Cortex of kidney (tissue), 1 donor: ENCODE results near the gene P4HB.

Source experiments
- DNase-seq: peaks from one replicate; lab custom pipeline; 2025; lab: John Stamatoyannopoulos, UW

P4HB gene

DNA sequence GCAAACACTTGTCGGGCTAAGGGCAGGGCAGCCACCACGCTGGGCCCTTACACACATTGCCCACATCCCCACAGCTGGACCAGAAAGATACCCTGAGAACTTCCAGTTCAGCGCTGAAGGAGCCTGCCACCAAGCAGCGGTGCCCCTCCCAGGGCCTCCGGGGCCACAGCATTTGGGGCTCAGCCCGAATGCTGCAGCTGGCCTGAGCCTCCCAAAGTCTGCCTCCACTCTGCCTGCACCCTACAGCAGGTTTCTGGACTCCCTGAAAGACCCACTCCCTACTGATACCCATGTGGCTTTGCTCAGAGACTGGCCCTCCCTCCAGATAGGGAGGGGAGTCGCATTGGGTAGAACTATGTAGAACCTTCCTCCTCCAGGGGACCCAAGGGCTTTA, 28.8 kb downstream of the P4HB start:
- no peak for DNase-seq

DNA sequence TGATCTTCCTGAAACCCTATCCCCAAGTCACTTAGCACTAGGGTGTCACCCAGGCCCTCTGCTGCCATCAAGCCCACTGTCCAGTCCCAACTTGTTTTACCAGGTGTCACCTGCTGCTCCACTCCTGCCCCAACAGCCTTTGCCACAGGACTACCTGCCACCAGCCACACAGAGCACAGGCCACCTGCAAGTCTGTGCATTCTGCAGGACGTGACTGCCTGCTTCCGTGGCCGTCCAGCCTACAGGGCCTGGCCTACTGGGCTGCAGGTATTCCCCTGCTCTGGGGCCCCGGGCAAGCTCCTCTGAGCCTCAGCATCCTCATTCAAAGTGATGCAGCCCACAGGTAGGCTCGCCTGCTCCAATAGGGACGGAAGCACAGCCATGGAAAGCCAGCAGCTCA, 30.5 kb downstream of the P4HB start:
- no peak for DNase-seq

- DNase-seq = no peak
Observed at GRCh38 chr17:81828656-81829055, 31.7 kb downstream of the P4HB start.

GRCh38 chr17:81825841-81826466, 34.4 kb downstream of the P4HB start:
- DNase-seq = no peak

GRCh38 chr17:81824595-81824994, 35.7 kb downstream of the P4HB start:
- no peak for DNase-seq

DNA sequence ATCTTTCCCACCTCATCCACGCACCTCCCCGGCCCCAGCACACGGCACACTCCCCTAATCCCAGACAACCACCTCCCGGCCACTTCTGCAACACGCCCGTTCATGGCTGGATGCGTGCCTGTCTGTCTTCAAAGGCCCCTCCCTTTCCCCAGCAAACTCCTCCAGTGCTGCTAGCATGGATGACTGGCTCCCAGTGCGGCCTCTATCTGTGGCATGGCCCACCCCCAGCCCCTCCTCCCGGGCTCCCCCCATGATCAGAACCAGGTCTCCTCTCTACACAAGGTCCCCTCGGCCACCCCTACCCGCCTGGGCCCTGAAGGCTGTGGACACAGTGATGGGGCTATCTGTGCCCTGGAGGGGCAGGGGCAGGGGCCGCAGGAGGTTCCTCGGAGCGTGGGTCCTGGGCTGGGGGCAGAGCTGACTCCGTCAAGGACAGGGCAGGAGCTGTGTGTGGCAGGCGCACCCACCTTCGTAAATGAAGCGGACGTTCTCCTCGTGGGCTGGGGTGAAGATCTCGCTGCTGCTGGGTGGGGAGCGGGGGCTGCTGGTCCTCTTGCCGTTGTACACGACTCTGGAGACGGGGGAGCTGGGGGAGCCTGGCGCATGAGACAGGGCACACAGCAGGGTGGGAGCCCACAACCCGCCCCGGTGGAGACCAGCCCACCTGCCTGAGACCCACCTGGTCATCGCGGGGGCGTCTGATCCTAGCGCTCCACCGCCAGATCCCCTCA, 36.4 kb downstream of the P4HB start:
- DNase-seq = no peak

DNA sequence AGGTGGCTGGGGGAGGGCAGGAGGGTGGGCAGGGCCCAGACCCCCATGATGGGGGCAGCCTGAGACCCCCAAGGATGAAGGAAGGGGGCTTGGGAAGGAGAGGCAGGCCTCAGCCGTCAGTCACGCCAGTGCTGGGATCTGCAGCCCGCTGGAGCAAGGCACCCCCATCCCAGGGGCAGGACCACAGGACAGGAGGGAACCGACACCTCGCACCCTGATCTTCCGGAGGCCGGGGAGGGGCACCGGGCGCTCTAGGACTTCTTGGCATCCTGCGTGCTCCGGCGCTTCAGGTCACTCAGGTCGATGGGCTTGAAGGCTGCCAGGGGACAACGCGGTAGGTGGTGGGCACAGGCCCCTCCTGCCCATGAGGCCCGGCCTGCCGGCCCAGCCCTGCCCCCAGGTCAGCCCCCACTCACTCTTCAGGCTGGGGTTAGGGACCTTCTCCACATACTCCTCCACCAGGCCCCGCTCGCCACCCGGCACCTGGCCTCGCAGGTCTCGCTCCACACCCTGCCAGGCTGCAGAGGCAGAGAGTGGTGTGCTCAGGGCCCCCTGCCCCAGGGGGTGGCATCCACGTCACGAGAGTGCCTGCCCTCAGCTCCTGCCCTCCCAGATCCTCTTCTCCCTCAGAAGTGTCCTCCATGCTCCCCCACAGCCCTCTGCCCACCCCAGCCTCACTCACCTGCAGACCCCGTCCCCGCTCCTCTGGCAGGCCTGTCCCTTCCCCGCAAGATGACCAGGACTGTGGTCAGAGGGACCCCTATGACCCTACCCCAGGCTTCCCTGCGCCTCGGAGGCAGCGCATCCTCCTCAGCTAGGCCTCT, 37.1 kb downstream of the P4HB start:
- no peak for DNase-seq

DNA sequence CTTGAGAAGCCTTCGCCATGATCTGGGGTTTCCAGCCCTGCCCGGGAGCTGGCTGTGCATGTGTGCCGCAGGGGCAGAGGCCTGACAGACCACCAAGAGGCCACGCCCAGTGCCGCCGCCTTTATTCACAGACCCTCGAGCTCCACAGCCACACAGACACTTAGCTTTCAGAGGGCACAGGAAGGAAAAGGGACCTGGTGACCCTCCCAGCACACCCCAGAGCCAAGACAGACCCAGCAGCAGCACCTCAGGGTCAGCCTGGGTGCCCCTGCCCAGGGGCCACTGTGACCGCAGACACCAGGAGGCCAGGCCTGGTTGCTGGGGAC, 38.1 kb downstream of the P4HB start:
- no peak for DNase-seq

DNA sequence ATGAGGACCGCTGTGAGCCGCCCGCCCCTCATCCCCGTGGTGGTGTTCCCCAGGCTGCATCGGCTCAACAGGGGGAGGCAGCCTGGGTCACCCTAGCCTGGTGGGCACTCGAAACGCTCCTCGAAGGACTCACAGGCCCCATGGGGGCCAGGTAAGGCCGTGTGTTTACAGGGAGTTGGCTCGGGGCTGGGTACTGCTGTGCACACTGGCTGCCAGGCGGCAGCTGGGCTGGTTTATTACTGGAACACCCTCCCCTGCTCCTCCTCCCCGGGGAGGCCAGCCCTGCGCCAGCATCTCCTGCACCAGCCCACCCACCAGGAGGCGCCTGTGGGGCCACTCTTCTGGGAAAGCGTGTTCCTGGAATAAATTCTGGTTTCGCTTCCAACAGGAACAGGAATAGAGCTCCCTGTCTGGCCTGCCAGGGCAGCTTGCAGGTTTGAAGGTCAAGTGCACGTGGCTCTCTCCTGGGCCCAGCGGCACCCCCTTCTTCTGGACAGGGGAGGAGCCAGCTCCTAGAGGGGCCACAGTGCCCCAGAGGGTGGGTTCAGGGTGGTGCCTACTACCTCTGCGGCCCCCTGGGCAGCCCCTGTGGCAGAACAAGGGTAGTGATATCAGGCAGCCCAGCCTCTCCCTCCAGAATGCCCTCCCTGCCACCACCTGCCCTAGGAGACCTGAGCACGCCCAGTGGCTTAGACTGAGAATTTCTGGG, 38.6 kb downstream of the P4HB start:
- DNase-seq = no peak

DNA sequence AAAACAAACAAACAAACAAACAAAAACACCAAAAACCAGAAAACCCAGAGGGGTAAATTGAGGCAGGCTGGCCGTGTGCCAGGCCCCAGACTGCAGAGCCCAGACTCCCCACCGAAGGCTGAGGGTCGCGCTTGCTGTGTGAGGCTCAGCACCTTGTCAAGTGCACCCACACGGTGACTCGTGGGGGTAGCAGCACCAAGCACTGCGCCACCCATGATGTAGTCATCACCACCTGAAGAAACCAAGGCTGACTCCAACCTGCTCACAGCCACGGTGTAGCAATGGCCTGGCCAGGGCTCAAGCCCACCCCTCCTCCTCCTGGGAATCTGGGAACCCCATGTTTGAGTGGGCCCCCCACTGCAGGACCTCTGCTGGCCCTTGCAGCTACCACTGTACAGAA, 39.2 kb downstream of the P4HB start:
- DNase-seq = no peak

DNA sequence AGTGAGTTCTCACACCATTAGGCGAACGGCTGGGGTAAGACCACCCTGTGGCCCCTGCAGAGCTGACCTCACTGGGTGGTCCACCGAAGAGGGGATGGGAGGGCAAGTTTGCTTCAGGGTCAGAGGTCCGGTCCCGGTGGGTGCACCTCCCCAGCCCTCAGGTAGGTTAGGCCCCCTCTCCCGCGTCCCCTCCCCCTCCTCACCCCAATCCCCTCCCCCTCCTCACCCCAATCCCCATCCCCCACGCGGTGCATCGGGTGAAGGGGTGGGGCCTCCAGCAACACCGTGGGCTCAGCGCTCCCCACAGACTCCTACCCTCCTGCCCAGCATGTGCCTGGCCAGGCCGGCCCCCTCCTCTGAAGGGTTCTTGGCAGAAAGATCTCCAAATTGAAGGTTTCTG, 40.6 kb downstream of the P4HB start:
- DNase-seq = no peak

DNA sequence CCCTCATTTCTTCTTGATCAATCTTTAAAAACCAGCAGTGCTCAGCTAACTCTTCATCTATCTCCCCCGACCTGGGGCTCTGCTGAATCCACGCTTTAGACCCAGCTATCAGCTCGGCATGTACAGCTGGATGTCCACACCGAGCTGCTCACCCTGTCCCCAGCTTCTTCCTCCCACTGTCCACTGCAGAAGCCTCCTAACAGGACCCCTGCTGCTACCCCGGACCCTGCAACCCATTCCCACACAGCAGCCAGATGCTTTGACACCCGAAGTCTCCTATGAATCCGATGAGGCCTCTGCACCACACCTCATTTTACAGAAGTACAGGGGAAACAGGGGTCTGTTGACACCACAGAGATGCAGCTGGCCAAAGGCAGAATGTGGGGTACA, 42.6 kb downstream of the P4HB start:
- DNase-seq = no peak

DNA sequence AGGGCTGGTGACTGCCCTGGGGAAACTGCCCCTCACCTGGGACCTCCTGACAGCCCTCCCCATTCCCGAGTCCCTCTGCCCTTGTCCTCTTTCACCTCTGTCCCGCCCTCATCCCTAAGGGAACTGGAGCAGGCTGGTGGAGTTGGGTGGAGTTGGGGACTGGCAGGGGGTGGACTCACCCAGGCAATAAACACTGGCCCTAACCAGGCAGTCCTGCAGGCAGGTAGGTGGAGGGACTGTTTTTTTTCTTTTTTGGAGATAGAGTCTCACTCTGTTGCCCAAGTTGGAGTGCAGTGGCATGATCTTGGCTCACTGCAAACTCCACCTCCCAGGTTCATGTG, 44.7 kb downstream of the P4HB start:
- DNase-seq = no peak

GRCh38 chr17:81814748-81815645, 45.3 kb downstream of the P4HB start:
- DNase-seq = no peak

DNA sequence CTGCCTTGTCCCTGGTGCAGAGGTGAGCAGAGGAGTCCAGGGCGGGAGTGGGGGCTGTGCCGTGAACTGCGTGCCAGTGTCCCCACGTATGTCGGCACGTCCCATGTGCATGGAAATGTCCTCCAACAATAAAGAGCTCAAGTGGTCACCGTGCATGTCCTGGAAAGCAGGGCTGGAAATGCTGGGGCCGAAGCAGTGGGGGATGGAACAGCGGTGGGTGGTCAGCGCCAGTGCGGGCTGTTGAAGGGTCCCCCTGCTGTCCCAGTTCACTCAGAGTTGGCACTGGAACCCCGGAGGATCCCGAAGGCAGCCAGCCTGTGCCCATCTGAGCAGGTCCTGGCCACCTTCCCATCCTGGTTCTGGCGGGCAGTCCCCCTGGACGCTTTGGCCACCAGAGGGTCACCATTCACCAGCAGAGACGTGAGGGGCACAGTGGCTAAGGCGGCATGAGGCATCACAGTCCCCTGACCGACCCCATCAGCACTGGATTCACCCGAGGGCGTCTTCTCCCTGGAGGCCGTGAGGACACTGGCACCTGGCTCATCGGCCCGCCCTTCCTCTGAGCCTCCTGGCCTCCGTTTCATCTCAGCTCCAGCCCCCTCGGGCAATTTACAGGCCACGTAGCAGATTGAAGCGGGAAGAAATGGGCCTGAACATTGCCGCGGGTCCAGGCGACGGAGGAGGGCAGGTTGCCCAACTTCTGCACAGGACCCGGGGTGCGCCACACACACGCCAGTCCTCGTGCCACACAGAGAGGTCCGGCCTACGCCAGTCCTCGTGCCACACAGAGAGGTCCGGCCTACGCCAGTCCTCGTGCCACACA, 46.3 kb downstream of the P4HB start:
- DNase-seq = no peak

DNA sequence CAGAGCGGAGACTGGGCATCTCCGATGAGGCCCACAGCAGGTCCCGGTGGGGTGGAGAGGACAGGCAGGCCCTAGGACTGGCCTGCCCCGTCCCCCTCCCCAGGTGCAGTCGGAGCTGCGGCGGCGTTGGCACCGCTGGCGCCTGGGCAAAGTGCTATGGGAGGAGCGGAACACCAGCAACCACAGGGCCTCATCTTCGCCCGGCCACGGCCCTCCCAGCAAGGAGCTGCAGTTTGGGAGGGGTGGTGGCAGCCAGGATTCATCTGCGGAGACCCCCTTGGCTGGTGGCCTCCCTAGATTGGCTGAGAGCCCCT, 47.0 kb downstream of the P4HB start:
- no peak for DNase-seq

DNA sequence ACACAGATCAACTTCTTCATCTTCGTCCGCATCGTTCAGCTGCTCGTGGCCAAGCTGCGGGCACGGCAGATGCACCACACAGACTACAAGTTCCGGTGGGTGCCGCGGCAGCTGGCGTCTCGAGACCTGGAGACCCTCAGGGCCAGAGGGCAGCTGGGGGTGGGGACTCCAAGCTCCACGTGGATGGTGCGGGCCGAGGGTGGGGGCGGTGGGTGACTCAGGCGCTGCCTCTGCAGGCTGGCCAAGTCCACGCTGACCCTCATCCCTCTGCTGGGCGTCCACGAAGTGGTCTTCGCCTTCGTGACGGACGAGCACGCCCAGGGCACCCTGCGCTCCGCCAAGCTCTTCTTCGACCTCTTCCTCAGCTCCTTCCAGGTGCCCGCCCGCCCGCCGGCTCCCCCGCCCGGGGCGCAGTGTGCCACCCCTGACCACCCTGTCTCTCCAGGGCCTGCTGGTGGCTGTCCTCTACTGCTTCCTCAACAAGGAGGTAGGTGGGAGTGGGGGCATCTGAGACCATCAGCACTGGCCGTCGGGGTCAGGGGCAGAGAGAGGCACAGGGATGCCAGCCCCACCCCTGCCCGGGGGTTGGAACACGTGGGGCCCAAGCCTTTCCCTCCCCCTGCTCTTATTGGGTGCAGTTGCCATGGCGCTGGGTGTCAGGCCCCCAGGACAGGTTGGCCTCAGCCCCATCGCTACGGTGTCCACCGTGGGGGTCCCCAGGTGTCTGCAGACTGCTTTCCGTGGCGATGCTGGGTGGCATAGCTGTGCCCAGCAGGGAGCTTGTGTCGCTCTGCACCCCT, 47.6 kb downstream of the P4HB start:
- DNase-seq = no peak

DNA sequence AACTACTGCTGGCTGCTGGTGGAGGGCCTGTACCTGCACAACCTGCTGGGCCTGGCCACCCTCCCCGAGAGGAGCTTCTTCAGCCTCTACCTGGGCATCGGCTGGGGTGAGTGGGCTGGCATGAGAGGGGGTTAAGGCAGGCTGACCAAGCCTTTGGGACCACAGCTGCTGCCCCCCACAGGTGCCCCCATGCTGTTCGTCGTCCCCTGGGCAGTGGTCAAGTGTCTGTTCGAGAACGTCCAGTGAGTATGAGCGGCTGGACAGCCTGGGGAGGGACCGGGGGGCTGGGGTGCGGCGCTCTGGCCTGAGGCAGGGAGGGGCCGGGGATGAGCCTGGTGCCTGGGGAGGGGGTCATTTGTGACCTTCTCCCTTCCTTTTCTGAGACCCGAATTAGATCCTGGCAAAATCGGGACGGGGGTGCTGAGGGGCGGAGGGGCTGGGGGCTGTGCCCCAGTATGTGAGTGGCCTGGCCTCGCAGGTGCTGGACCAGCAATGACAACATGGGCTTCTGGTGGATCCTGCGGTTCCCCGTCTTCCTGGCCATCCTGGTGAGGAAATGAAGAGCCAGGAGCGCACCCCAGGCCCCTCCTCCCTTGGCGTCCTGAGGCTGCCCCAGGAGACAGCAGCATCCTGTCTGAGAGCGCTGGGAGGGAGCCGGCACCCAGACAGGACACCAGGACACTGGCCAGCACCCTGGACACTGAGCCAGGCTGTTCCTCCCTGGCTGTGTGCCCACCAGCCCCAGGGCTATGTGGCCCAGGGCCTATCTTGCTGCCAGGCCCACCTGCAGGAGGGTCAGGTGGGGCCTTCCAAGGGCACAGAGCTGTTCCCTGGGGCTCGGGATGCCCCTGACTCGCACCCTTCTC, 48.4 kb downstream of the P4HB start:
- DNase-seq = no peak
